IMR-90 (cell line): ENCODE results near the gene ZNF835. TPM values are rescaled to one million over a fixed set of nuclear protein-coding genes. Genes with fewer than 3 reads are reported as not detected.

Source experiments
- ATAC-seq: fragments of 200-7000 bp; cut with Tn5 transposase; 2 replicates; pipeline ENCODE4 v1.9.1; 2020; ENCODE audit warnings: low read depth, mild to moderate bottlenecking, moderate library complexity
- BruUV-seq: library from RNA; stranded (reverse); fragments of 400-500 nt; replicated peaks from 2 replicates; lab custom pipeline; 2021; lab: Mats Ljungman, UMichigan
- CTCF ChIA-PET: fragments of 300-600 bp; formaldehyde crosslinking; extraction: SDS; loops from one replicate; lab custom pipeline; 2021; ENCODE audit warnings: antibody characterized with exemption; lab: Yijun Ruan, JAX
- POLR2A ChIA-PET: fragments of 300-600 bp; sonication (Branson Sonifier 250); formaldehyde crosslinking; loops from one replicate; lab custom pipeline; 2022; ENCODE audit warnings: antibody characterized with exemption; ENCODE audit not compliant: unreplicated experiment; lab: Charles Lee
- DNase-seq: peaks from one replicate; pipeline ENCODE4 v3.0.0; 2013
- H2AFZ ChIP-seq: replicated peaks from 2 replicates; pipeline ENCODE3; 2013; ENCODE audit warnings: low read length, mild to moderate bottlenecking; ENCODE audit not compliant: poor library complexity
- H2AK5ac ChIP-seq: 2 replicates; pipeline ENCODE4 v1.6.1; 2013; ENCODE audit warnings: low read depth, low read length, inconsistent platforms
- H2AK9ac ChIP-seq: replicated peaks from 2 replicates; pipeline ENCODE3; 2013; ENCODE audit warnings: mild to moderate bottlenecking, low read depth, low read length, moderate library complexity; ENCODE audit not compliant: poor library complexity
- H2BK120ac ChIP-seq: 2 replicates; pipeline ENCODE4 v1.6.1; 2013; ENCODE audit warnings: low read depth, low read length, inconsistent platforms
- H2BK15ac ChIP-seq: 3 replicates; pipeline ENCODE4 v1.6.1; 2013; ENCODE audit warnings: low read depth, low read length, inconsistent platforms
- H2BK20ac ChIP-seq: 2 replicates; pipeline ENCODE4 v1.6.1; 2013; ENCODE audit warnings: low read depth, mild to moderate bottlenecking, inconsistent platforms, low read length, moderate library complexity
- H2BK5ac ChIP-seq: 2 replicates; pipeline ENCODE4 v1.6.1; 2013; ENCODE audit warnings: mild to moderate bottlenecking, low read depth, low read length, inconsistent platforms; ENCODE audit not compliant: poor library complexity, severe bottlenecking
- H3K14ac ChIP-seq: replicated peaks from 2 replicates; pipeline ENCODE4 v1.6.1; 2013; ENCODE audit warnings: low read depth, low read length, inconsistent platforms
- H3K18ac ChIP-seq: 2 replicates; pipeline ENCODE4 v1.6.1; 2013; ENCODE audit warnings: low read depth, low read length, control low read depth
- H3K23ac ChIP-seq: 2 replicates; pipeline ENCODE4 v1.6.1; 2013; ENCODE audit warnings: low read depth, low read length, inconsistent platforms
- H3K27ac ChIP-seq: 2 replicates; pipeline ENCODE4 v1.5.1; 2013; ENCODE audit warnings: mild to moderate bottlenecking, control low read depth, low read length; ENCODE audit not compliant: insufficient read depth
- H3K27me3 ChIP-seq: 2 replicates; pipeline ENCODE4 v1.6.1; 2013; ENCODE audit warnings: low read length; ENCODE audit not compliant: control insufficient read depth, insufficient read depth
- H3K36me3 ChIP-seq: 2 replicates; pipeline ENCODE4 v1.6.1; 2013; ENCODE audit warnings: low read length, mixed read lengths; ENCODE audit not compliant: control insufficient read depth, insufficient read depth
- H3K4ac ChIP-seq: 2 replicates; pipeline ENCODE4 v1.6.1; 2013; ENCODE audit warnings: low read depth, low read length, inconsistent platforms
- H3K4me1 ChIP-seq: 2 replicates; pipeline ENCODE4 v1.6.1; 2013; ENCODE audit warnings: low read length, mixed read lengths; ENCODE audit not compliant: control insufficient read depth, insufficient read depth
- H3K4me2 ChIP-seq: 2 replicates; pipeline ENCODE4 v1.6.1; 2013; ENCODE audit warnings: low read depth, mild to moderate bottlenecking, control low read depth, low read length, moderate library complexity
- H3K4me3 ChIP-seq: 2 replicates; pipeline ENCODE4 v1.5.1; 2013; ENCODE audit warnings: low read depth, mild to moderate bottlenecking, control low read depth, low read length, moderate library complexity; ENCODE audit not compliant: insufficient read depth
- H3K56ac ChIP-seq: 2 replicates; pipeline ENCODE4 v1.6.1; 2013; ENCODE audit warnings: low read length, inconsistent platforms; ENCODE audit not compliant: insufficient read depth; ENCODE audit errors: extremely low read depth
- H3K79me1 ChIP-seq, 2 experiments: 2 replicates each; pipeline ENCODE4 v1.6.1; 2013; ENCODE audit warnings: low read length in 2 of 2, inconsistent platforms in 1 of 2, low read depth in 1 of 2
- H3K9ac ChIP-seq: 2 replicates; pipeline ENCODE4 v1.6.1; 2013; ENCODE audit warnings: low read depth, low read length, control low read depth
- H3K9me1 ChIP-seq: 2 replicates; pipeline ENCODE4 v1.6.1; 2013; ENCODE audit warnings: low read length, inconsistent platforms; ENCODE audit not compliant: insufficient read depth
- H3K9me3 ChIP-seq: 2 replicates; pipeline ENCODE4 v1.6.1; 2013; ENCODE audit warnings: low read length; ENCODE audit not compliant: control insufficient read depth, insufficient read depth
- H4K20me1 ChIP-seq: 2 replicates; pipeline ENCODE4 v1.6.1; 2013; ENCODE audit warnings: low read length, inconsistent platforms; ENCODE audit not compliant: insufficient read depth
- H4K5ac ChIP-seq: 2 replicates; pipeline ENCODE4 v1.6.1; 2013; ENCODE audit warnings: mild to moderate bottlenecking, low read depth, low read length, control low read depth
- H4K8ac ChIP-seq, 2 experiments: 2 replicates each; pipeline ENCODE4 v1.6.1; 2013; ENCODE audit warnings: low read depth in 2 of 2, low read length in 2 of 2, control low read depth in 1 of 2, inconsistent platforms in 1 of 2
- H4K91ac ChIP-seq: 2 replicates; pipeline ENCODE4 v1.6.1; 2013; ENCODE audit warnings: low read depth, low read length, inconsistent platforms; ENCODE audit not compliant: insufficient read depth
- BHLHE40 ChIP-seq: fragments of 150-350 bp; IDR thresholded peaks from 2 replicates; pipeline ENCODE4 v1.6.1; 2016; ENCODE audit warnings: mild to moderate bottlenecking, low read depth, low read length
- CEBPB ChIP-seq: IDR thresholded peaks from 2 replicates; pipeline ENCODE4 v1.6.1; 2012; ENCODE audit warnings: low read depth, low read length, improper control_type of control experiment
- CHD1 ChIP-seq: IDR thresholded peaks from 2 replicates; pipeline ENCODE4 v1.6.1; 2012; ENCODE audit warnings: low read depth, low read length, improper control_type of control experiment
- FOS ChIP-seq: fragments of 150-350 bp; IDR thresholded peaks from 2 replicates; pipeline ENCODE4 v1.6.1; 2016; ENCODE audit warnings: low read depth, low read length
- MAFK ChIP-seq: IDR thresholded peaks from 2 replicates; pipeline ENCODE4 v1.6.1; 2012; ENCODE audit warnings: low read depth, low read length, improper control_type of control experiment
- MAZ ChIP-seq: IDR thresholded peaks from 2 replicates; pipeline ENCODE4 v1.6.1; 2012; ENCODE audit warnings: low read depth, mild to moderate bottlenecking, low read length, improper control_type of control experiment, moderate library complexity, borderline replicate concordance
- MXI1 ChIP-seq: IDR thresholded peaks from 2 replicates; pipeline ENCODE4 v1.6.1; 2012; ENCODE audit warnings: low read depth, mild to moderate bottlenecking, low read length, moderate library complexity, borderline replicate concordance
- NFE2L2 ChIP-seq: fragments of 150-350 bp; IDR thresholded peaks from 2 replicates; pipeline ENCODE4 v1.6.1; 2016; ENCODE audit warnings: low read depth, mild to moderate bottlenecking, low read length
- POLR2A ChIP-seq: IDR thresholded peaks from 2 replicates; pipeline ENCODE4 v1.6.1; 2012; ENCODE audit warnings: mild to moderate bottlenecking, low read depth, low read length
- RAD21 ChIP-seq: IDR thresholded peaks from 2 replicates; pipeline ENCODE4 v1.6.1; 2012; ENCODE audit warnings: low read length, improper control_type of control experiment
- RCOR1 ChIP-seq: IDR thresholded peaks from 2 replicates; pipeline ENCODE4 v1.6.1; 2012; ENCODE audit warnings: mild to moderate bottlenecking, low read length, improper control_type of control experiment; ENCODE audit not compliant: insufficient replicate concordance
- RFX5 ChIP-seq: IDR thresholded peaks from 2 replicates; pipeline ENCODE4 v1.8.0; 2012; ENCODE audit warnings: low read depth, mild to moderate bottlenecking, low read length, moderate library complexity
- SMC3 ChIP-seq: fragments of 150-350 bp; IDR thresholded peaks from 2 replicates; pipeline ENCODE4 v1.6.1; 2016; ENCODE audit warnings: low read depth, mild to moderate bottlenecking, antibody characterized with exemption, low read length, moderate library complexity
- WGBS, 2 experiments: methylation state at CpG; one replicate each; pipeline versions ENCODE4 v1.1.5 to v1.1.7; 2013; ENCODE audit warnings: missing lambda C conversion rate in 2 of 2; ENCODE audit not compliant: insufficient read length in 1 of 2; ENCODE audit errors: extremely low coverage in 2 of 2; 5-methylcytosine and 5-hydroxymethylcytosine counted together
- dilution Hi-C: fragments of 300-500 bp; cut with HindIII; formaldehyde crosslinking; loops from one replicate; pipeline ENCODE4 v1.14.3; 2018; ENCODE audit warnings: low sequenced_read_pairs; ENCODE audit not compliant: unreplicated experiment
- in situ Hi-C: fragments of 300-500 bp; cut with MboI; formaldehyde crosslinking; loops from 3 replicates; pipeline ENCODE4 v1.14.3; 2019; ENCODE audit warnings: low sequenced_read_pairs, inconsistent platforms, mixed read lengths
- intact Hi-C: fragments of 100-400 bp; cut with micrococcal nuclease; formaldehyde crosslinking; loops from 2 replicates; pipeline ENCODE4 v1.10.0; 2022
- polyA plus RNA-seq, 3 experiments: library from polyadenylated mRNA; depleted of rRNA; stranded (reverse); fragments of >200 nt; gene quantifications; 2 replicates each; pipeline ENCODE4 v1.2.3, GENCODE V29; 2012; ENCODE audit warnings: low replicate concordance in 1 of 3
- total RNA-seq: library from RNA; depleted of rRNA; stranded (reverse); fragments of >200 nt; gene quantifications from 2 replicates; pipeline ENCODE4 v1.2.3, GENCODE V29; 2012
- TF ChIP-seq, protein P1 (sequence below): fragments of 150-350 bp; IDR thresholded peaks from 2 replicates; pipeline ENCODE4 v1.6.1; 2017; ENCODE audit warnings: mild to moderate bottlenecking, antibody characterized with exemption, low read length, low read depth
- TF ChIP-seq, protein P2 (sequence below): conservative IDR thresholded peaks from 2 replicates; pipeline ENCODE4 v1.5.1; 2012; ENCODE audit warnings: mild to moderate bottlenecking, low read depth, low read length, improper control_type of control experiment
- TF ChIP-seq, protein P3 (sequence below): fragments of 150-350 bp; IDR thresholded peaks from 2 replicates; pipeline ENCODE4 v1.6.1; 2016; ENCODE audit warnings: low read depth, mild to moderate bottlenecking, low read length, moderate library complexity, borderline replicate concordance

ZNF835 gene
- total and polyA plus RNA-seq, 2 of the 4 experiments (the other 2 are of a cell fraction): not detected

DNA sequence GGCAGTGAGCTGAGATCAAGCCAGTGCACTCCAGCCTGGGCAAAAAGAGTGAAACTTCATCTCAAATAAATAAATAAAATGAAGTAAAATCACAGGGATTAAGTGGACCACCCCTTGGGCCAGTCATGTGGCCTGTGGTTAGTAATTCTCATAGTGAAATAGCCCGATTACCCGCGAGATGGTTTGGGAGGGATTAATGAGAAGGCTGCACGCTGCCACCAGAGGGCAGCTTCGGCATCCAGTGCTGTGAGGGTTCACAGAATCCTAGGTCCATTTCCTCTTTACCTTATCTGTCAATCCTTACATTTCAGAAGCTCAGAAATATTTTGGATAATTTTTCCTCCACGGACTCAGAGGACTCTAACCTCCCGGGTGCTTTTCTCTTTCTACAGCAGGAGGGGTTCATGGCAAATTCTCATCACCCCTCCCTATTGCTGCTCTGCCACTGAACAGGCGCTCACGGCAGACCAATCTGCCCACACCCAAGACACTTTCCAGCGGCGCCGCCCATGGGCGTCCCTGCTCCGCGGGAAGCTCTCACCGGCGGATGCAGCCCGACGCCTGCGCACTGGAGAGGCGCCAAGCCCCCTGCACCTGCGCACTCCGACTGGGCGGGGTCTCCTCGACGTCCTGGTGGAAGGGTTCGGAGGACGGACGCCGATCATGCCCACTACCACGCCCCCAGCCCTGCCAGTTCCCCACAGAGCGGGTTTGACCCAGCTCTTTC lies 11.0 kb downstream of the ZNF835 start:
- ChIA-PET CTCF (interaction anchor here (0.6 kb wide), 1 partner anchor 238 kb away, joined by 3 read pairs; no protein-coding TSS in a partner anchor), POLR2A (no interaction called here)
- Histone ChIP-seq H3K9me1 (no peaks in the 10 kb centered on the region), H4K20me1 (no peaks in the 10 kb centered on the region), H2BK15ac (no peak overlapping the region), H3K9me3 (peaks cover 51% of the 10 kb centered on the region), H2BK120ac (no peak overlapping the region), H3K14ac (no peak overlapping the region), H3K79me1 (no peaks in the 10 kb centered on the region), H2BK20ac (no peak overlapping the region), H2AFZ (no peak overlapping the region), H4K5ac (no peak overlapping the region), H3K56ac (no peak overlapping the region), H3K27me3 (no peaks in the 10 kb centered on the region), H4K8ac (no peak overlapping the region), H4K91ac (no peak overlapping the region), H3K23ac (no peak overlapping the region), H3K4ac (no peak overlapping the region), H3K18ac (no peak overlapping the region), H2AK5ac (no peak overlapping the region), H3K36me3 (no peaks in the 10 kb centered on the region), H3K4me1 (no peaks in the 10 kb centered on the region), H3K27ac (no peak overlapping the region), H2AK9ac (no peak overlapping the region), H3K9ac (no peak overlapping the region), H2BK5ac (no peak overlapping the region), H3K4me2 (no peak overlapping the region), H3K4me3 (no peak overlapping the region)
- dilution Hi-C loops: no loop called here
- 26% methylated on average over 3 of the region's 32 CpGs; no CpG with 5 or more reads in 1 of the 2 experiments for WGBS, 2 experiments
- BruUV-seq: no TSS peak
- intact Hi-C loops: no loop called here
- ATAC-seq (no peak), DNase-seq (no peak)
- TF ChIP-seq, protein P1, sequence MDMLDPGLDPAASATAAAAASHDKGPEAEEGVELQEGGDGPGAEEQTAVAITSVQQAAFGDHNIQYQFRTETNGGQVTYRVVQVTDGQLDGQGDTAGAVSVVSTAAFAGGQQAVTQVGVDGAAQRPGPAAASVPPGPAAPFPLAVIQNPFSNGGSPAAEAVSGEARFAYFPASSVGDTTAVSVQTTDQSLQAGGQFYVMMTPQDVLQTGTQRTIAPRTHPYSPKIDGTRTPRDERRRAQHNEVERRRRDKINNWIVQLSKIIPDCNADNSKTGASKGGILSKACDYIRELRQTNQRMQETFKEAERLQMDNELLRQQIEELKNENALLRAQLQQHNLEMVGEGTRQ: no peak
- TF ChIP-seq MXI1 (no peak), RAD21 (no peak), MAFK (no peak), CEBPB (no peak), RCOR1 (no peak), FOS (no peak), NFE2L2 (no peak), BHLHE40 (no peak), POLR2A (no peak), MAZ (no peak), SMC3 (no peak), CHD1 (no peak), RFX5 (no peak)
- TF ChIP-seq, protein P2, sequence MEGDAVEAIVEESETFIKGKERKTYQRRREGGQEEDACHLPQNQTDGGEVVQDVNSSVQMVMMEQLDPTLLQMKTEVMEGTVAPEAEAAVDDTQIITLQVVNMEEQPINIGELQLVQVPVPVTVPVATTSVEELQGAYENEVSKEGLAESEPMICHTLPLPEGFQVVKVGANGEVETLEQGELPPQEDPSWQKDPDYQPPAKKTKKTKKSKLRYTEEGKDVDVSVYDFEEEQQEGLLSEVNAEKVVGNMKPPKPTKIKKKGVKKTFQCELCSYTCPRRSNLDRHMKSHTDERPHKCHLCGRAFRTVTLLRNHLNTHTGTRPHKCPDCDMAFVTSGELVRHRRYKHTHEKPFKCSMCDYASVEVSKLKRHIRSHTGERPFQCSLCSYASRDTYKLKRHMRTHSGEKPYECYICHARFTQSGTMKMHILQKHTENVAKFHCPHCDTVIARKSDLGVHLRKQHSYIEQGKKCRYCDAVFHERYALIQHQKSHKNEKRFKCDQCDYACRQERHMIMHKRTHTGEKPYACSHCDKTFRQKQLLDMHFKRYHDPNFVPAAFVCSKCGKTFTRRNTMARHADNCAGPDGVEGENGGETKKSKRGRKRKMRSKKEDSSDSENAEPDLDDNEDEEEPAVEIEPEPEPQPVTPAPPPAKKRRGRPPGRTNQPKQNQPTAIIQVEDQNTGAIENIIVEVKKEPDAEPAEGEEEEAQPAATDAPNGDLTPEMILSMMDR: no peak
- TF ChIP-seq, protein P3, sequence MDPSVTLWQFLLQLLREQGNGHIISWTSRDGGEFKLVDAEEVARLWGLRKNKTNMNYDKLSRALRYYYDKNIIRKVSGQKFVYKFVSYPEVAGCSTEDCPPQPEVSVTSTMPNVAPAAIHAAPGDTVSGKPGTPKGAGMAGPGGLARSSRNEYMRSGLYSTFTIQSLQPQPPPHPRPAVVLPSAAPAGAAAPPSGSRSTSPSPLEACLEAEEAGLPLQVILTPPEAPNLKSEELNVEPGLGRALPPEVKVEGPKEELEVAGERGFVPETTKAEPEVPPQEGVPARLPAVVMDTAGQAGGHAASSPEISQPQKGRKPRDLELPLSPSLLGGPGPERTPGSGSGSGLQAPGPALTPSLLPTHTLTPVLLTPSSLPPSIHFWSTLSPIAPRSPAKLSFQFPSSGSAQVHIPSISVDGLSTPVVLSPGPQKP: no peak
- in situ Hi-C loops: no loop called here
